ENCODE data around the gene LDHD.
A peak's percentile ranks its signal among the peaks of the same experiment; 100 is the strongest.

The LDHD gene

GRCh38 chr16:75114946-75115825, 1.4 kb downstream of the LDHD start:
- no peak for DNase-seq (ENCODE audit: low read depth in 2 of 3, low spot score in 2 of 3)

GRCh38 chr16:75114179-75114945, 2.2 kb downstream of the LDHD start:
- DNase-seq (ENCODE audit: low read depth in 2 of 3, low spot score in 2 of 3), result no peak

- no peak for DNase-seq (ENCODE audit: low read depth in 2 of 3, low spot score in 2 of 3)
These were observed 2.9 kb downstream of the LDHD start for GRCh38 chr16:75113541-75114121.

GRCh38 chr16:75112734-75113491, 3.7 kb downstream of the LDHD start:
- no peak for DNase-seq (ENCODE audit: low read depth in 2 of 3, low spot score in 2 of 3)

GRCh38 chr16:75111961-75112733, 4.4 kb downstream of the LDHD start:
- no peak for DNase-seq (ENCODE audit: low read depth in 2 of 3, low spot score in 2 of 3)

- no peak for DNase-seq (ENCODE audit: low read depth in 2 of 3, low spot score in 2 of 3)
These were observed 5.1 kb downstream of the LDHD start for GRCh38 chr16:75111514-75111940.

- peak; percentile 56 to 74 (median 64) for DNase-seq (ENCODE audit: low read depth in 2 of 3, low spot score in 2 of 3)
These were observed 5.7 kb downstream of the LDHD start for GRCh38 chr16:75110637-75111513.

- no peak for DNase-seq (ENCODE audit: low read depth in 2 of 3, low spot score in 2 of 3)
These were observed 6.8 kb downstream of the LDHD start for GRCh38 chr16:75109732-75110243.

GRCh38 chr16:75108792-75109731, 7.5 kb downstream of the LDHD start:
- peak in 2 of 3 experiments; percentile 42 to 63 for DNase-seq (ENCODE audit: low read depth in 2 of 3, low spot score in 2 of 3)

GRCh38 chr16:75107505-75107904, 9.1 kb downstream of the LDHD start:
- DNase-seq (ENCODE audit: low read depth in 2 of 3, low spot score in 2 of 3), result no peak

GRCh38 chr16:75106351-75107274, 10.0 kb downstream of the LDHD start:
- DNase-seq (ENCODE audit: low read depth in 2 of 3, low spot score in 2 of 3), result no peak

GRCh38 chr16:75105306-75106061, 11.1 kb downstream of the LDHD start:
- no peak for DNase-seq (ENCODE audit: low read depth in 2 of 3, low spot score in 2 of 3)

- no peak for DNase-seq (ENCODE audit: low read depth in 2 of 3, low spot score in 2 of 3)
These were observed 11.7 kb downstream of the LDHD start for GRCh38 chr16:75104836-75105235.

- DNase-seq (ENCODE audit: low read depth in 2 of 3, low spot score in 2 of 3), result no peak
These were observed 12.6 kb downstream of the LDHD start for GRCh38 chr16:75103994-75104393.

GRCh38 chr16:75102595-75102994, 14.0 kb downstream of the LDHD start:
- no peak for DNase-seq (ENCODE audit: low read depth in 2 of 3, low spot score in 2 of 3)

GRCh38 chr16:75101635-75102034, 14.9 kb downstream of the LDHD start:
- DNase-seq (ENCODE audit: low read depth in 2 of 3, low spot score in 2 of 3), result no peak
